IPS-18c (cell line): ENCODE data around the gene OTOP3.
A peak's percentile ranks its signal among the peaks of the same experiment; 100 is the strongest.
"Not testable (repeated sequence)": the region's sequence is repeated elsewhere in the genome, so short reads cannot be mapped to it uniquely, and the experiment has no call there.

Experiments used
- H3K4me3 ChIP-seq: 2 replicates; pipeline ENCODE4 v1.7.0; 2013; ENCODE audit warnings: low read depth, mild to moderate bottlenecking, low read length, moderate library complexity; ENCODE audit not compliant: insufficient read depth
- H3K9me3 ChIP-seq: one replicate; pipeline ENCODE4 v1.6.1; 2013; ENCODE audit warnings: mild to moderate bottlenecking, low read length, moderate library complexity; ENCODE audit not compliant: control insufficient read depth, insufficient read depth

Gene OTOP3

DNA sequence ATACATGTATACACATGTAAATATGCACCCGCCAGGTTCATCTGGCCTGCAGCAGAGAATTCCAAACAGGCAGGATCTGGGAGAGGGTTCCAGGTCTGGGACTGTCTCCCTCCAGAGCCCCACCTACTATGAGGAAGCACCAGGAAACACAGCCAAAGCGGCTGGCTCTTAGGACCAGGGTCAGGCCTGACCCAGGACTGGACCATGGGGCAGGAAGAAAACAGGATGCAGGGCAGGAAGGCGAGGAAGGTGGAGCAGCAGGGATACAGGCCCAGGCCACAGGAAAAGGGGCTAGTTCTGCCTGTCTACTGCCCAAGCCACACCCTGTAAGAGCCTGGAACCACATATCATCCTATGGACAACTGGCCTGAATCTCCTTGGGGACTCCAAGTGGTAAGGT lies 34.7 kb downstream of the OTOP3 start:
- Histone ChIP-seq H3K9me3 (no peaks in the 10 kb centered on the region), H3K4me3 (no peak overlapping the region)

DNA sequence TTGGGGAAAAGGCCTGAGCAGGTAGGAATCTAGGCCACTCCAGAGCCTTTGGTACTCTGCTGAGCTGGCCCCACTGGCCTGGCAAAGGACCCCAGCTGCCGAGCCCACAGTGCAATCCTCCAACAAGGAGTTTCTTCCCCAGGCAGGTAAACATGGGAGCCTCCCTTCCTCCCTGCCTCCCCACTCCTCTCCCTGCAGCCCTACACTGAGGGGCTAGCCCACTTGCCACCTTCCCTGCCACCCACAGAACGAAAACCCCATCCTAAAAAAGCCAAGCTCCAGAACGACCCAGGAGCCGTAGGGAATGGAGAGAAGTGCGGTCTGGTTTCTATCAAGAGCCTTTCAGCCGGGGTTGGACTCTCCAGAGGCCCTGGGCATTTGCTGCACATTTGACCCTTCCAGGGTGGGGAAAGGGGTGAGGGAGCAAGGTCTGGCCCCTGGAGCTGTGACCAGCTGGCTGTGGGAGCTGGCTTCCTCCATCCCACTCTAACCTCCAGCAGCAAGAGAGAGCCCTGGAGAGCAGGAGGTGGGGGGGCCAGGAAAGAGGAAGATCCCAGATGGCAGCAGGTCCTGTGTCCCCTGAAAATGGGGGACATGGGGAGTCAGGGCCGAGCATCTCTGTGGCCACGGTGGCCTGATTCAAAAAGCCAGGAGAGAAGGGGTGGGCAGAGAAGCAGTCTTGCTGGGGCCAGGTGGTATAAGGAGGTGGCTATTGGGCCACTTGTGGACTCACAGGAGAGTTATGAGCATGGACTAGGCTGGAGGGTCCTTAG lies 35.6 kb downstream of the OTOP3 start:
- peak overlapping the region; percentile 77; the same call in 1 of the 2 replicates for H3K4me3 ChIP-seq
- H3K9me3 ChIP-seq = no peaks in the 10 kb centered on the region

DNA sequence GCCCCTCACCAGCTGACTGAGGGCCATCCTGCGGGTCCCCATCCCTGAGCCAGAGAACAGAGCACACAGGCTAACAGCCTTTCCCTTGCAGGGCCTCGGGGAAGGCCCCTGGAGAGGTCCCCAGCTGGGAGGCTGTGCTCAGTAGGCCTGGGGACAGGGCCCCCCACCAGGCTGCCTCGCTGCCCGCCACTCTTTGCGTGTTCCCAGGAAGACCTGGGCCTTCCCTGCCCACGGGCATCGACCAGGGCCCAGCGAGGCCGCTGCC lies 36.1 kb downstream of the OTOP3 start:
- no peaks in the 10 kb centered on the region for H3K9me3 ChIP-seq
- H3K4me3 ChIP-seq = peak overlapping the region; percentile 77

DNA sequence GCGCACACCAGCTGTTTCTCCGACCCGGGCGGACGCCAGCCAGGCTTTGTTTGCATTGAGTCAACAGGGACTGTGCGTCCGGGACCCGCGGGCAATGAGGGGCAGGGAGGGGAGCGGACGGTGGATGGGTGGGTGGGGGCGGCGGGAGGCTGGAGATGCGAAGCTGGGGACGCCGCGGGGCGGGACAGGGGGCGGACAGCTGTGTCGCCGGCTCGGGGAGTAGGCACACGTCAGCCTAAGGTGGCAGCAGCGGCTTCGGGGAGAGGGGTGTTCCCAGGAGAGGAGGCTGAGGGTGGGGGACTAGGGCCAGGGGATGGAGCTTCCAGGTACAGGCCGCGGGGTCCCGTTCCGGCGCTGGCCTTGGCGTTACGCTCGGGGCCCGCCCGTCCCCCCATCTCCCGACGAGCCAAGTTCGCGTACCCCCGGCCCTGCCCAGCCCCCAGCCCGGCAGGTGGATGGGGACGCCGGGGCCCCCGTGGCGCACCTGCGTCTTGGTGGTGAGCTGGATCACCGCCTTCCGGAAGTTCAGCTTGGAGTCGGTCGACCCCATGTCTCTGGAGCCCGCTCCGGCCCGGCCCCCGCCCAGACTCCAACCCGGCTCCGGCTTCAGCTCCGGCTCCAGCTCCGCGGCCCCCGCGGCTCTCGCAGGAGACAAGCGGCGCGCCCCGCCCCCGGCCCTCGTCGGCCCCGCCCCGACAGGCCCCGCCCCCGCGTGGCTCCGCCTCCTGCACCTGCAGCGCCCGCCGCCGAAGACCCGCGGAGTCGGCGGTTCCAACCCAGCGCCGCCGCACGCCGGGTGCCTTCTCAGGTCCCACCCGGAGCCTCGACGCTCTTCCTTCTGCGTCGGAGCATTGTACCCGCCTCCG lies 36.6 kb downstream of the OTOP3 start, which contains the start of gene HID1:
Gene HID1 (minus strand): TSS at position 653 of the 866 bp plus-strand sequence. CDS start 103 bp downstream, at position 550.
- no peaks in the 10 kb centered on the region for H3K9me3 ChIP-seq
- peak within 1 kb of the TSS; percentile 77 for H3K4me3 ChIP-seq

DNA sequence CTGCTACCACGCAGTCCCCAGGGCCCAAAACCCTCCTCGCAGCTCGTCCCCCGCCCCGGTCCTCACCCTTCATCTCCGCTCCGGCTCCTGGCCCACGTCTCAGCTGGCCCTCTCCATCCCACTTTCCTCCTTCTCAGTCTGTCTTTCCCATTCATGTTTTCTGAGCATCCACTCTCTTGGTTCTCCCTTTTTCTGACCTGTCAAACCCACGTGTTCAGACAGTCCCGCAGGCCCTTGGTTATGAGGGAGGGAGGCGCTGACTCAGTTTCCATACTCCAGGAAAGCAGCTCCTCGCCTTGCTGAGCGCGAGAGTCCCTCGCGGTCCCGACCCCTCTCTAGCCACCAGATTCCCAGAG lies 37.3 kb downstream of the OTOP3 start:
- Histone ChIP-seq H3K4me3 (peak overlapping the region; percentile 77; the same call in 1 of the 2 replicates), H3K9me3 (no peaks in the 10 kb centered on the region)

DNA sequence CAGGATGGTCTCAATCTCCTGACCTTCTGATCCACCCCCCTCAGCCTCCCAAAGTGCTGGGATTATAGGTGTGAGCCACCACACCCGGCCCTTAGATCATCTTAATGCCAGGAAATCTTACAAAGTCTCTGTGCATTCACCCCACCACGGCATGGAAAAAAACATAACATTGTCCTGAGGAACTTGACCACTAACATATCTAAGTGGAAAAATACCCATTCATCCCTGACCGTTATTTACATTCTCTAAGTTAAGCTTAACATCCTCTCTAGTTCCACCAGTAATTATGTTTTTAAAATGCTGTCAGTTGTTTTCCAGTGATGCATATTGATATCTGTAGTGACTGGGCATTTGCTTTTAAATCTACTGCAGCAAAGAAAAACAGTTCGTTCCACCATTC lies 40.2 kb downstream of the OTOP3 start:
- no peak overlapping the region for H3K4me3 ChIP-seq
- H3K9me3 ChIP-seq = no peaks in the 10 kb centered on the region

DNA sequence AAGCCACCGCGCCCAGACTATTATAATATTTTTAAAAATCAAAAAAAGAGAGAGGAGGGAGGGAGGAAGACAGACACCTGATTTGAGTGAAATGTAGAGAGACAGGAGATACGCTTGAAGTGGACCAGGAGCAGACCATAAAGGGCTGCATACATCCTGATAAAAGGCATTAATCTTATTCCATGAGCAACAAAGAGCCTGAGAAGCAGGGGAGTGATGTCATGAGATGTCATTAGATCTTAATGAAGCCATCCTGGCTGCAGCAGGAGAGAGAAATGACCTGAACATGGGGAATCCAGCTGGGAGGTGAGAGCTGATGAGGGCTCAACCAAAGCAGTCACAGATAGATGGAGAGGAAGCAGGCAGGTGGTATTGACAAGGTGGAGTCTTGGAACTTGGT lies 42.1 kb downstream of the OTOP3 start:
- Histone ChIP-seq H3K9me3 (peaks cover 4% of the 10 kb centered on the region), H3K4me3 (no peak overlapping the region)

DNA sequence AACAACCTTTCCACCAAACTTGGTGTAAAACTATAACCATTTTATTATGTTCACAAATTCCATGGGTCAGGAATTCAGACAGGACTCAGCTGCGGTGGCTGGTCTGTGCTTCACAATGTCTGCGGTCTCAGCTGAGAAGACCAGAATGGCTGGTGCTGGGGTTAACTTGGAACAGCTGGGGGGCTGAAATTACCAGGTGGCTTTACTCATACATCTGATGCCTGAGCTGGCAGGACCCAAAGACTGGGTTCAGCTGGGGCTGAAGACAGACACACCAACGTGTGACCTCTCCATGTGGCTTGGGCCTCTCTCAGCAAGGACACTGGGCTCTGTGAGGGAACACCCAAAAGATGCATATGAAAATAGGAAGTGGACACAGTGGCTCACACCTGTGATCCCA lies 42.5 kb downstream of the OTOP3 start:
- peaks cover 4% of the 10 kb centered on the region for H3K9me3 ChIP-seq
- H3K4me3 ChIP-seq = no peak overlapping the region

DNA sequence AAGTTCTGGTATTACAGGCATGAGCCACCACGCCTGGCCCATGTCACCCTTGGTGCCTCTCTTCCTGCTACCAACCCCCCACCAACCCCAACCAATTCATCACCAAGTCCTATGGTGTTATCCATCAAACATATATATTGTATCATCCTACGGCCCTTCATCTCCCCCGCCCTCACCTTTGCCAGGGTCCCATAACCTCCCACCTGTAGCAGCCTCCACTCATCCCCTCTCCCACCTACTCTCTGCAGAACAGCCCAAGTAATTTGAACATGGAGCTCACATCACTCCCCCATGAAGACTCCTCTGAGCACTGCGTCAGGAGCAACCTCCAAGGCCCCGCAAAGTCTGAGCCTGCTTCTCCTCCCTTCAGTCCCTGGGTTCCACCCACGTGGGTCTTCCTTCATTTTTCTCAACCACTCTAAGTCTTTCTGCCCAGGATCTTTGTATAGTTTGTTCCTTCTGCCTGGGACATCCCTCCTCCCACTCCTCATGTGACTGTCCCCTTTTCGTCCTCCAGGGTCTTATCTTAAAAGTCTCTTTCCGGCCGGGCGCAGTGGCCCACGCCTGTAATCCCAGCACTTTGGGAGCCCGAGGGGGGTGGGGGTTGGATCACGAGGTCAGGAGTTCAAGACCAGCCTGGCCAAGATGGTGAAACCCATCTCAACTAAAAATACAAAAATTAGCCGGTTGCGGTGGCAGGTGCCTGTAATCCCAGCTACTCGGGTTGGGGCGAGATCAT lies 43.9 kb downstream of the OTOP3 start:
- no peak overlapping the region for H3K4me3 ChIP-seq
- H3K9me3 ChIP-seq = peaks cover 4% of the 10 kb centered on the region

DNA sequence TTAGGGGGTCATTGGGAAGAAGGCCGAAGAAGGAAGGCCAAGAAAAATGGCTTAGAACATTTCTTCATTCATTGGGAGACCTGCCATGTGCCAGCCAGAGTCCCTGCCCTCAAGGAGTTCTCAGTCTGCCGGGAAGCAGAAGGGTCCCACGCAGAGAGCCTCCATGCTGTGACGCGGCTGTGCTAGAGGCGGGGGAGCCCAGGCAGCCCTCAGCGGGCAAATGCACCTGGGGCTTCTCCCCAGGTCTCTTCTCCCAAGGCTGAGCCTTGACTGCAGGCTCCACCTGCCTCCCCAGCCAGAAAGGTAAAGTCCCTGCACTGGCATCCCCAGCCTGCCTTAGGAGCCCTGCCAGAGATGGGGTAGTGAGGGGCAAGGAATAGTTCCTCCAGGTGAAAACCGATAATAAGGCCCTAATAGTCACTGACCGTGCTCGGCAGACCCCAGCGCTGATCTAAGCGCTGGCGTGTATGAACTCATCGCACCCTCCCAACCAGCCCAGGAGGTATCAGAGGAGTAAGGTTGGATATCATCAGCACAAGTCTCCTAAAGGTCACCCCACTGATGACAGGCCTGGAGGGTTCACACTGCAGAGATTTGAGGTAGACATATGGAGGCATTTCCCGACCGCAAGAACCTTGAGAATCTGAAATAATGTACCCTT lies 45.8 kb downstream of the OTOP3 start:
- H3K4me3 ChIP-seq = peak overlapping the region; percentile 81
- H3K9me3 ChIP-seq = peaks cover 4% of the 10 kb centered on the region

DNA sequence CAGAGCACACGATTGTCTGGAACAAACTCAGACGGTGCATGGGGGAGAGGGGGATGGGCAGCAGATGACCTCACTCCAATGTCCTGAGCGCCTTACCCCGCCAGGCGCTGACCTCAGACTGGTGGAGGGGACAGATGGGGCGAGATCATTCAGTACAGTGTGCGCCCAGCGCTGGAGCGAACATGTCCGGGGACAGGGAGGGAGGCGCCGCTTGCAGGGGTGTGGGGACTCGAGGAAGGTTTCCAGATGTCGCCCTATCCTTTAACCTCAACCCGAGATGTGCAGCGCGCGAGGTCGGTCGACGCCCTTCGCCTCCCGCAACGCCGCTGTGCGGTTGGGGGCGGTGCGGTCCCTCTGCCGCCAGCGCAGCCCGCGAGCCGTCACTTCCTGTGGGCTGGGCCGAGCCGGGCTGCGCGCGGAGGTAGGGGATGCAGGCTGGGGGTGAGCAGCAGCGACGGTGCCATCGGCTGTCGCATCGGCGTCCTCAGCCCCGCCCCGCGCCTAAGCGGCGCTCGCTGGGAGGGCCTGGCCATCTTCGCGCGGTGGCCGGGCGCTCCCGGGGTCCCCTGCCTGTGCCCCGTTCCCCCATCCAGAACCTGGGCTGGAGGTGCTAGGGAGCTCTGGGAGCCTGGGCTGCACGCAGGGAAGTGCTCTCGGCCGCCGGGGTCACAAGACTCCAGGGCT lies 46.4 kb downstream of the OTOP3 start:
- Histone ChIP-seq H3K4me3 (peak overlapping the region; percentile 81), H3K9me3 (peaks cover 4% of the 10 kb centered on the region)

DNA sequence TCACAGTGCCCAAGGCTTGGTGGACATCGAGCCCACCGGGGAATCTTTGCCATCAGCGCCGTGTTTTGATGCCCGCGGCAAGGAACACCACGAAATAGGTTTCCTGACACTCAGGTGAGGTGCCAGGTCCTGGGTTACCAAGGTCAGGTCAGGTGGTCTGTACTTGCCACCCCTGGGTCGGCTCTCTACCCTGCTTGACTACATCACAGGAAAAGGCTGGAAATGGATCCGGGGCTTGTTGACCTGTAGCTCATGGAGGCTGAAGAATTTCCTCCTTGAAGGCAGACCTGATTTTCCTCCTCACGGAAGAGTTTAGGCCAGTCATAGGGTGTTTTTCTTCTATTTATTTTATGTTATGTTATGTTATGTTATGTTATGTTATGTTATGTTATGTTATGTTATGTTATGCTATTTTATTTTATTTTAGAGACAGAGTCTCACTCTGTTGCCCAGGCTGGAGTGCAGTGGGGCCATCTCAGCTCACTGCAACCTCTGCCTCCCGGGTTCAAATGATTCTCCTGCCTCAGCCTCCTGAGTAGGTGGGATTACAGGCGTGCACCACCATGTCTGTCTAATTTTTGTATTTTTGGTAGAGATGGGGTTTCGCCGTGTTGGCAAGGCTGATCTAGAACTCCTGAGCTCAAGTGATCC lies 47.1 kb downstream of the OTOP3 start:
- H3K9me3 ChIP-seq = not testable (repeated sequence)
- H3K4me3 ChIP-seq = peak overlapping the region; percentile 81

DNA sequence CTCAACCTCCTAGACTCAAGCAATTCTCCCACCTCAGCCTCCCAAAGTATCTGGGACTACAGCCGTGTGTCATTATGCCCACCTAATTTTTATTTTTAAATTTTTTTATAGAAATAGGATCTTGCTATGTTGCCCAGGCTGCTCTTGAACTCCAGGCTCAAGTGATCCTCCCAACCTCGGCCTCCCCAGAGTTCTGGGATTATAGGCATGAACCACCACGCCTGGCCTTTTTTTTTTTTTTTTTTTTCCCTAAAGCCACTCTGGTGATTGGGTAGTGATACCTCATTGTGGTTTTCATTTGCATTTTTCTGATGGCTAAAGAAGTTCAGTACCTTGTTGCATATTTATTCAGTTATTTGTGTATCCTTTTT lies 50.5 kb downstream of the OTOP3 start:
- H3K9me3 ChIP-seq = peaks cover 4% of the 10 kb centered on the region
- H3K4me3 ChIP-seq = no peak overlapping the region

DNA sequence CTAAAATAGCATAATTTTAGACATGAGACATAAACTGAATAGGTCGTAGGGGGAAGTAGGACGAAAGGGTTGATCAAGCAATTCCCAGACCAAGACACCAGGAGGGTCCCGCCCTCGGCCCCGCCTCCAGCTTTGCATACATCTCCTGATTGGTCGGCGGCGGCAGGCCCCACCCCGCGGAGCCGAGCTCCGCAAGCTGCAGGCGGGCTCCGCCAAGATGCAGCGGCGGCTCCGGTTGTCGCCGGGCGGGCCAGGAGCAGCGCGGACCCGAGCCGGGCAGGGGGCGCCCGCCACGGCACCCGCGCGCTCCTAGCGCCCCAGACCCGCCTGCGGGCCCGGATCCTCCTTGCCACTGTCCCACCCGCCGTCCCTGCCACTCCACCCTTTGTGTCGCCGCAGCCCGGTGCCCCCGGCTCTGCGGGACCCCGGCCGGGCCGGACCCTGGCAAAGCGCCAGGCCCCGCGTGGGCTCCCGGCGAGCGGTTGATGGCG lies 51.8 kb downstream of the OTOP3 start, which contains the start of gene CDR2L:
Gene CDR2L (plus strand): TSS at position 215 of the 491 bp plus-strand sequence. CDS start 412 bp downstream, outside the sequence.
- peak within 1 kb of the TSS; percentile 88 for H3K4me3 ChIP-seq

DNA sequence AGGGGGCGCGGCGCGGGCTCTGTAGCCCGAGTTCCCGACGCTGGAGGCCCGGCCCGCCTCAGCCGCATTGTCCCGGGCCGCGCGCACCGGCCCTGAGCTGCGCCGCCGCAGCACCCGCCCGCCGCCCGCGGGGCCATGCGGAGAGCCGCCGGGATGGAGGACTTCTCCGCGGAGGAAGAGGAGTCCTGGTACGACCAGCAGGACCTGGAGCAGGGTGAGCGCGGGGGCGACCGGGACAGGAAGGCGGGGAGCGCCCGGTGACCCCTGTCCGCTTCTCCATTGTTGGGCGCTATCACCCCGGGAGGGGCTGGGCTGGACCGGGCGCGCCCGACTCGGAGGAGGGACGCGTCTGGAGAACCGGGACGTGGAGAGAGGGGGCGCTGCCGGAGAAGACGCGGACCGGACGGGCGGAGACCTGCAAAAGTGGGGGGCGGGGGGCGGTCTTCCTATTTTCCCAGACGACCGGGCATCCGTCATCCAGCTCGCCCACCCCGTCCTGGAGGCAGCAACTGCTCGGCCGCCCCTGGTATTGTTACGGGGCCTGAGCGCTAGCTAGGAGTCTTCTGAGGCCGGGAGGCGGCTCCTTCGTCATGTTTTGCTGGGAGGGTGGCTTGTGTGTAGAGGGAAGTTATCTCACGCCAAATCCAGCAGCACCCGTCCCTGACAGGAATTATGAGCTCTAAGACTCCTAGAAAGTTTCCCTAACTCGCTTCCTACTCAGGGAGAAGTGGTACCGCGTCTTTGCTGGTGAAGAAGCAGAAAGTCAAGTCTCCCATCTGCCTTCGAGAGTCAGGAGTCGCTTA lies 52.4 kb downstream of the OTOP3 start:
- Histone ChIP-seq H3K4me3 (peak overlapping the region; percentile 88), H3K9me3 (no peaks in the 10 kb centered on the region)

More for the DNA sequence above, 51.8 kb downstream of the OTOP3 start, which contains the start of gene CDR2L:
- no peaks in the 10 kb centered on the region for H3K9me3 ChIP-seq
